ENCODE results near the gene MTHFD1L. TPM values are rescaled to one million over a fixed set of nuclear protein-coding genes. Genes with fewer than 3 reads are reported as not detected.

The MTHFD1L gene
- total and polyA plus RNA-seq, 9 of the 15 experiments (the other 6 are each of a cell fraction or from before 2014, with no cell fraction given): 20.9 to 128 (median 61.0) TPM

DNA sequence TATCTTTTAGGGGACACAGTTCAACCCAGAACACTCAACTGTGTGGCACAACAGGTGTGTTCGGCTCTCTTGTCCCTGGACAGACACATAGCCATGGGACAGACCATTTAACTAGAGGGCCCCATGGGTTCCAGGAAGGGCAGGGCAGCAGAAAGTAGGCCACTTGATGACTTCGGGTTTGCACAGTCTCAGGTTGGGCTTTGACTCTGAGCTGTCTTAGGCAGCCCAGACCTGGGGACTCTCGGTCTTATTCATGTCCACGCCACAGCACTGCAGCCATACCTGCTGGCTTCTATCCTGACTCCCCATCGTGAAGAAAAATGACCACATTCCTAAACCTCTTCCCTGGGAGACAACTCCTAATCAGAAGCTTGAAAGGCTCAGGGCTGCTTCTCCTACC, 228.2 kb downstream of the MTHFD1L start:
- FAIRE-seq (no peak), ATAC-seq (no peak), DNase-seq (ENCODE audit: extremely low read depth in 1 of 4, low spot score in 3 of 4) (no peak)
- no peaks in the 10 kb centered on the region for H3K27me3 ChIP-seq (ENCODE audit: control insufficient read depth in 2 of 2, insufficient read depth in 2 of 2, low read length in 2 of 2)
- BruUV-seq (replicated peaks): no TSS peak
- POLR2A ChIA-PET: interaction anchor here (0.7 kb wide), 1 partner anchor 203 kb away, joined by 3 read pairs; no protein-coding TSS in a partner anchor
- H3K9me1 ChIP-seq (ENCODE audit: control insufficient read depth, insufficient read depth, low read length): no peaks in the 10 kb centered on the region
- peaks cover 0 to 4% of the 10 kb centered on the region in 2 experiments; a peak in 1 of 5 replicates for H3K4me1 ChIP-seq (replicated peaks in 1 of 2; ENCODE audit: control insufficient read depth in 2 of 2, insufficient read depth in 2 of 2, low read length in 2 of 2)
- peaks cover 52% of the 10 kb centered on the region for H3K36me3 ChIP-seq (ENCODE audit: control insufficient read depth, insufficient read depth, low read length)
- H3K4me2 ChIP-seq (ENCODE audit: insufficient read depth, low read length): no peak overlapping the region
- intact Hi-C loops (cut with micrococcal nuclease) (no loop called here), in situ Hi-C loops (cut with MboI) (no loop called here)
- no peak overlapping the region for H3K4me3 ChIP-seq
- no peaks in the 10 kb centered on the region for H3K9me3 ChIP-seq (replicated peaks; ENCODE audit: control insufficient read depth, insufficient read depth, low read depth, low read length)
- 86% methylated on average over 4 of the region's 5 CpGs for WGBS (ENCODE audit: insufficient coverage, low coverage, missing lambda C conversion rate)
- H3K79me2 ChIP-seq (ENCODE audit: control insufficient read depth, insufficient read depth, low read length): no peaks in the 10 kb centered on the region
- no peaks in the 10 kb centered on the region; the same call in 1 of the 2 replicates for H4K20me1 ChIP-seq (replicated peaks; ENCODE audit: control insufficient read depth, insufficient read depth, low read length)
- H3K9ac ChIP-seq (ENCODE audit: insufficient read depth in 1 of 2, low read depth in 2 of 2, low read length in 2 of 2): no peak overlapping the region
- CTCF ChIA-PET (ENCODE audit: low intra/inter-chr PET ratio): no interaction called here
- no peak overlapping the region for H3K27ac ChIP-seq (ENCODE audit: extremely low read depth, low read depth, low read length)
- no peak overlapping the region for H2AFZ ChIP-seq (ENCODE audit: low read depth, low read length)
- no peak for TF ChIP-seq ZNF24 (IDR thresholded peaks at IDR 0.05)
- no peak for TF ChIP-seq ZNF217 (CRISPR knock-in tag; IDR thresholded peaks at IDR 0.05)
- TF ChIP-seq ARNT (IDR thresholded peaks at IDR 0.05): no peak
- TF ChIP-seq ZFPM2 (CRISPR knock-in tag; IDR thresholded peaks at IDR 0.05): no peak
- no peak for TF ChIP-seq ILK (tag; IDR thresholded peaks at IDR 0.05; ENCODE audit: borderline replicate concordance, low read depth)
- TF ChIP-seq, protein P1, sequence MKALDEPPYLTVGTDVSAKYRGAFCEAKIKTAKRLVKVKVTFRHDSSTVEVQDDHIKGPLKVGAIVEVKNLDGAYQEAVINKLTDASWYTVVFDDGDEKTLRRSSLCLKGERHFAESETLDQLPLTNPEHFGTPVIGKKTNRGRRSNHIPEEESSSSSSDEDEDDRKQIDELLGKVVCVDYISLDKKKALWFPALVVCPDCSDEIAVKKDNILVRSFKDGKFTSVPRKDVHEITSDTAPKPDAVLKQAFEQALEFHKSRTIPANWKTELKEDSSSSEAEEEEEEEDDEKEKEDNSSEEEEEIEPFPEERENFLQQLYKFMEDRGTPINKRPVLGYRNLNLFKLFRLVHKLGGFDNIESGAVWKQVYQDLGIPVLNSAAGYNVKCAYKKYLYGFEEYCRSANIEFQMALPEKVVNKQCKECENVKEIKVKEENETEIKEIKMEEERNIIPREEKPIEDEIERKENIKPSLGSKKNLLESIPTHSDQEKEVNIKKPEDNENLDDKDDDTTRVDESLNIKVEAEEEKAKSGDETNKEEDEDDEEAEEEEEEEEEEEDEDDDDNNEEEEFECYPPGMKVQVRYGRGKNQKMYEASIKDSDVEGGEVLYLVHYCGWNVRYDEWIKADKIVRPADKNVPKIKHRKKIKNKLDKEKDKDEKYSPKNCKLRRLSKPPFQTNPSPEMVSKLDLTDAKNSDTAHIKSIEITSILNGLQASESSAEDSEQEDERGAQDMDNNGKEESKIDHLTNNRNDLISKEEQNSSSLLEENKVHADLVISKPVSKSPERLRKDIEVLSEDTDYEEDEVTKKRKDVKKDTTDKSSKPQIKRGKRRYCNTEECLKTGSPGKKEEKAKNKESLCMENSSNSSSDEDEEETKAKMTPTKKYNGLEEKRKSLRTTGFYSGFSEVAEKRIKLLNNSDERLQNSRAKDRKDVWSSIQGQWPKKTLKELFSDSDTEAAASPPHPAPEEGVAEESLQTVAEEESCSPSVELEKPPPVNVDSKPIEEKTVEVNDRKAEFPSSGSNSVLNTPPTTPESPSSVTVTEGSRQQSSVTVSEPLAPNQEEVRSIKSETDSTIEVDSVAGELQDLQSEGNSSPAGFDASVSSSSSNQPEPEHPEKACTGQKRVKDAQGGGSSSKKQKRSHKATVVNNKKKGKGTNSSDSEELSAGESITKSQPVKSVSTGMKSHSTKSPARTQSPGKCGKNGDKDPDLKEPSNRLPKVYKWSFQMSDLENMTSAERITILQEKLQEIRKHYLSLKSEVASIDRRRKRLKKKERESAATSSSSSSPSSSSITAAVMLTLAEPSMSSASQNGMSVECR (CRISPR knock-in tag; IDR thresholded peaks at IDR 0.05): no peak
- TF ChIP-seq MCM7 (IDR thresholded peaks at IDR 0.05): no peak
- TF ChIP-seq ZNF75A (CRISPR knock-in tag; IDR thresholded peaks at IDR 0.05): no peak
- TF ChIP-seq SMC3 (conservative IDR thresholded peaks at IDR 0.05; ENCODE audit: insufficient read depth, low read depth, low read length): no peak
- TF ChIP-seq TOE1 (IDR thresholded peaks at IDR 0.05; ENCODE audit: borderline replicate concordance): no peak
- TF ChIP-seq TOE1 (CRISPR knock-in tag; IDR thresholded peaks at IDR 0.05; ENCODE audit: borderline replicate concordance, low read depth): no peak
- TF ChIP-seq MECOM (CRISPR knock-in tag; IDR thresholded peaks at IDR 0.05): no peak
- no peak for TF ChIP-seq NR1H2 (CRISPR knock-in tag; IDR thresholded peaks at IDR 0.05)
- no peak for TF ChIP-seq MBD2 (IDR thresholded peaks at IDR 0.05; ENCODE audit: borderline replicate concordance, low read depth)
- TF ChIP-seq, protein P2, sequence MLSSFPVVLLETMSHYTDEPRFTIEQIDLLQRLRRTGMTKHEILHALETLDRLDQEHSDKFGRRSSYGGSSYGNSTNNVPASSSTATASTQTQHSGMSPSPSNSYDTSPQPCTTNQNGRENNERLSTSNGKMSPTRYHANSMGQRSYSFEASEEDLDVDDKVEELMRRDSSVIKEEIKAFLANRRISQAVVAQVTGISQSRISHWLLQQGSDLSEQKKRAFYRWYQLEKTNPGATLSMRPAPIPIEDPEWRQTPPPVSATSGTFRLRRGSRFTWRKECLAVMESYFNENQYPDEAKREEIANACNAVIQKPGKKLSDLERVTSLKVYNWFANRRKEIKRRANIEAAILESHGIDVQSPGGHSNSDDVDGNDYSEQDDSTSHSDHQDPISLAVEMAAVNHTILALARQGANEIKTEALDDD (IDR thresholded peaks at IDR 0.05): no peak
- TF ChIP-seq SMARCA4 (IDR thresholded peaks at IDR 0.05): no peak

All from K562 (cell line).